Endodermal cell (in vitro differentiated cells): ENCODE results near the gene SLC16A6. TPM values are rescaled to one million over a fixed set of nuclear protein-coding genes. Genes with fewer than 3 reads are reported as not detected.

Experiments used
- DNase-seq: peaks from one replicate; pipeline ENCODE4 v3.0.0-alpha.2; 2017
- H3K27ac ChIP-seq: 2 replicates; pipeline ENCODE4 v1.5.1; 2013; ENCODE audit warnings: mild to moderate bottlenecking, low read depth, low read length, moderate library complexity
- H3K27me3 ChIP-seq: 2 replicates; pipeline ENCODE4 v1.6.1; 2013; ENCODE audit warnings: mild to moderate bottlenecking, low read length, moderate library complexity; ENCODE audit not compliant: insufficient read depth, control insufficient read depth, poor library complexity, severe bottlenecking
- H3K36me3 ChIP-seq: 2 replicates; pipeline ENCODE4 v1.7.0; 2013; ENCODE audit warnings: mild to moderate bottlenecking, low read length, moderate library complexity; ENCODE audit not compliant: control insufficient read depth, insufficient read depth
- H3K4me1 ChIP-seq: one replicate; pipeline ENCODE4 v1.7.0; 2013; ENCODE audit warnings: low read length; ENCODE audit not compliant: control insufficient read depth, insufficient read depth
- H3K4me3 ChIP-seq: 2 replicates; pipeline ENCODE4 v1.5.1; 2013; ENCODE audit warnings: mild to moderate bottlenecking, low read length, moderate library complexity
- H3K9ac ChIP-seq: 2 replicates; pipeline ENCODE4 v1.6.1; 2013; ENCODE audit warnings: mild to moderate bottlenecking, low read length, moderate library complexity; ENCODE audit not compliant: poor library complexity, severe bottlenecking; ENCODE audit errors: extremely low read depth
- H3K9me3 ChIP-seq: 2 replicates; pipeline ENCODE4 v1.6.1; 2013; ENCODE audit warnings: mild to moderate bottlenecking, low read length, moderate library complexity; ENCODE audit not compliant: control insufficient read depth
- H3K27ac Mint-ChIP-seq: 2 replicates; pipeline ENCODE4 v1.8.0; 2020; ENCODE audit warnings: mixed read lengths
- H3K27me3 Mint-ChIP-seq: 2 replicates; pipeline ENCODE4 v1.8.0; 2021; ENCODE audit warnings: mild to moderate bottlenecking, mixed read lengths; ENCODE audit not compliant: insufficient read depth
- H3K36me3 Mint-ChIP-seq: 2 replicates; pipeline ENCODE4 v1.8.0; 2020; ENCODE audit warnings: low read depth, mixed read lengths
- H3K4me1 Mint-ChIP-seq: 2 replicates; pipeline ENCODE4 v1.8.0; 2020; ENCODE audit warnings: mixed read lengths
- H3K4me3 Mint-ChIP-seq: 2 replicates; pipeline ENCODE4 v1.8.0; 2020; ENCODE audit warnings: mild to moderate bottlenecking, moderate library complexity, mixed read lengths
- H3K9me3 Mint-ChIP-seq: 2 replicates; pipeline ENCODE4 v1.8.0; 2020; ENCODE audit warnings: mild to moderate bottlenecking, mixed read lengths
- WGBS, 2 experiments: methylation state at CpG; one replicate each; pipeline versions ENCODE4 v1.1.5 to v1.1.7; 2013; ENCODE audit warnings: missing lambda C conversion rate in 2 of 2, mixed read lengths in 1 of 2; ENCODE audit not compliant: insufficient coverage in 1 of 2, insufficient read length in 1 of 2; 5-methylcytosine and 5-hydroxymethylcytosine counted together
- total RNA-seq, 2 donors: library from RNA; stranded (reverse); fragmentation: NEBNext Ultra II Directional in 1 of 2; extraction: Animal tissue kit (Norgen Biotek cat#: 25700) in 1 of 2; gene quantifications; 2 replicates in 1 of 2; 3 replicates in 1 of 2; pipeline ENCODE4 v1.2.1, GENCODE V29; 2021
- TF ChIP-seq, protein P1 (sequence below): fragments of 200-600 bp; sonication (generic); conservative IDR thresholded peaks from 2 replicates; pipeline ENCODE4 v1.5.0; 2021; ENCODE audit warnings: antibody characterized with exemption, mild to moderate bottlenecking

SLC16A6 gene
- total RNA-seq, 2 donors from 2014 or later, result 0.18 to 0.58 TPM

GRCh38 chr17:68320943-68321555 lies 30.1 kb upstream of the SLC16A6 start:
- H3K9ac ChIP-seq, result no peak overlapping the region
- H3K27ac ChIP-seq, result no peak overlapping the region
- H3K4me1 ChIP-seq, result peaks cover 12% of the 10 kb centered on the region
- Mint-ChIP-seq H3K4me3 (no peak overlapping the region), H3K36me3 (no peaks in the 10 kb centered on the region), H3K4me1 (peaks cover 35% of the 10 kb centered on the region), H3K9me3 (peaks cover 31% of the 10 kb centered on the region), H3K27me3 (peaks cover 26% of the 10 kb centered on the region), H3K27ac (no peak overlapping the region)
- DNase-seq, result no peak
- TF ChIP-seq, protein P1, sequence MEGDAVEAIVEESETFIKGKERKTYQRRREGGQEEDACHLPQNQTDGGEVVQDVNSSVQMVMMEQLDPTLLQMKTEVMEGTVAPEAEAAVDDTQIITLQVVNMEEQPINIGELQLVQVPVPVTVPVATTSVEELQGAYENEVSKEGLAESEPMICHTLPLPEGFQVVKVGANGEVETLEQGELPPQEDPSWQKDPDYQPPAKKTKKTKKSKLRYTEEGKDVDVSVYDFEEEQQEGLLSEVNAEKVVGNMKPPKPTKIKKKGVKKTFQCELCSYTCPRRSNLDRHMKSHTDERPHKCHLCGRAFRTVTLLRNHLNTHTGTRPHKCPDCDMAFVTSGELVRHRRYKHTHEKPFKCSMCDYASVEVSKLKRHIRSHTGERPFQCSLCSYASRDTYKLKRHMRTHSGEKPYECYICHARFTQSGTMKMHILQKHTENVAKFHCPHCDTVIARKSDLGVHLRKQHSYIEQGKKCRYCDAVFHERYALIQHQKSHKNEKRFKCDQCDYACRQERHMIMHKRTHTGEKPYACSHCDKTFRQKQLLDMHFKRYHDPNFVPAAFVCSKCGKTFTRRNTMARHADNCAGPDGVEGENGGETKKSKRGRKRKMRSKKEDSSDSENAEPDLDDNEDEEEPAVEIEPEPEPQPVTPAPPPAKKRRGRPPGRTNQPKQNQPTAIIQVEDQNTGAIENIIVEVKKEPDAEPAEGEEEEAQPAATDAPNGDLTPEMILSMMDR, result no peak
- peaks cover 23% of the 10 kb centered on the region for H3K9me3 ChIP-seq
- H3K36me3 ChIP-seq, result no peaks in the 10 kb centered on the region
- WGBS, 2 experiments, result 95 to 96% methylated on average over 6 to 7 of the region's 7 CpGs
- peaks cover 4% of the 10 kb centered on the region for H3K27me3 ChIP-seq
- no peak overlapping the region for H3K4me3 ChIP-seq

GRCh38 chr17:68320311-68320865 lies 29.5 kb upstream of the SLC16A6 start:
- Mint-ChIP-seq H3K27ac (no peak overlapping the region), H3K4me3 (no peak overlapping the region), H3K36me3 (no peaks in the 10 kb centered on the region), H3K4me1 (peaks cover 35% of the 10 kb centered on the region), H3K27me3 (peaks cover 26% of the 10 kb centered on the region), H3K9me3 (peaks cover 28% of the 10 kb centered on the region)
- WGBS, 2 experiments, result 81 to 90% methylated on average over 3 to 5 of the region's 5 CpGs
- peak overlapping the region; percentile 25 for H3K4me3 ChIP-seq
- peaks cover 4% of the 10 kb centered on the region for H3K27me3 ChIP-seq
- DNase-seq, result peak; percentile 75
- no peak overlapping the region for H3K9ac ChIP-seq
- H3K27ac ChIP-seq, result no peak overlapping the region
- no peaks in the 10 kb centered on the region for H3K36me3 ChIP-seq
- H3K4me1 ChIP-seq, result peaks cover 10% of the 10 kb centered on the region
- TF ChIP-seq, protein P1, result no peak
- H3K9me3 ChIP-seq, result peaks cover 23% of the 10 kb centered on the region

GRCh38 chr17:68319410-68320162 lies 28.7 kb upstream of the SLC16A6 start:
- H3K36me3 ChIP-seq, result no peaks in the 10 kb centered on the region
- H3K27me3 Mint-ChIP-seq, result peaks cover 26% of the 10 kb centered on the region
- peaks cover 35% of the 10 kb centered on the region for H3K4me1 Mint-ChIP-seq

More at GRCh38 chr17:68319410-68320162, 28.7 kb upstream of the SLC16A6 start:
- no peaks in the 10 kb centered on the region for H3K36me3 Mint-ChIP-seq
- peaks cover 4% of the 10 kb centered on the region for H3K27me3 ChIP-seq
- TF ChIP-seq, protein P1, result no peak
- peak; percentile 65 for DNase-seq
- peaks cover 18% of the 10 kb centered on the region for H3K9me3 ChIP-seq
- no peak overlapping the region for H3K27ac ChIP-seq
- H3K27ac Mint-ChIP-seq, result no peak overlapping the region
- peak overlapping the region; percentile 25 for H3K4me3 ChIP-seq
- peaks cover 23% of the 10 kb centered on the region for H3K9me3 Mint-ChIP-seq
- H3K4me3 Mint-ChIP-seq, result no peak overlapping the region
- H3K4me1 ChIP-seq, result peaks cover 10% of the 10 kb centered on the region
- no peak overlapping the region for H3K9ac ChIP-seq
- WGBS, 2 experiments, result 86 to 92% methylated on average over 9 to 12 of the region's 12 CpGs
